Right hindlimb (tissue), 1 donor: ENCODE results near the gene AHI1.

Experiments used
- DNase-seq: peaks from one replicate; pipeline ENCODE4 v3.0.0-alpha.2; 2018

Gene AHI1

GRCh38 chr6:135323202-135323668 is 174.3 kb downstream of the AHI1 start:
- DNase-seq = no peak

GRCh38 chr6:135322427-135323201 is 174.9 kb downstream of the AHI1 start:
- DNase-seq = no peak

GRCh38 chr6:135320721-135321621 is 176.6 kb downstream of the AHI1 start:
- no peak for DNase-seq

GRCh38 chr6:135319819-135320218 is 177.7 kb downstream of the AHI1 start:
- no peak for DNase-seq

GRCh38 chr6:135318738-135319469 is 178.6 kb downstream of the AHI1 start:
- DNase-seq = no peak

- DNase-seq = no peak
These were observed 183.0 kb downstream of the AHI1 start for GRCh38 chr6:135314543-135314942.

GRCh38 chr6:135311446-135312200 is 185.9 kb downstream of the AHI1 start:
- no peak for DNase-seq

GRCh38 chr6:135310291-135310690 is 187.2 kb downstream of the AHI1 start:
- no peak for DNase-seq

- DNase-seq = no peak
These were observed 190.7 kb downstream of the AHI1 start for GRCh38 chr6:135306740-135307420.

GRCh38 chr6:135306166-135306565 is 191.4 kb downstream of the AHI1 start:
- DNase-seq = no peak

GRCh38 chr6:135305684-135306083 is 191.9 kb downstream of the AHI1 start:
- DNase-seq = no peak

- DNase-seq = no peak
These were observed 192.7 kb downstream of the AHI1 start for GRCh38 chr6:135304883-135305282.

- DNase-seq = no peak
These were observed 196.2 kb downstream of the AHI1 start for GRCh38 chr6:135301304-135301703.

GRCh38 chr6:135300576-135300975 is 197.0 kb downstream of the AHI1 start:
- DNase-seq = no peak

GRCh38 chr6:135299256-135299655 is 198.3 kb downstream of the AHI1 start:
- DNase-seq = no peak

- no peak for DNase-seq
These were observed 199.1 kb downstream of the AHI1 start for GRCh38 chr6:135298455-135298854.

- DNase-seq = no peak
These were observed 200.8 kb downstream of the AHI1 start for GRCh38 chr6:135296715-135297114.

- no peak for DNase-seq
These were observed 202.5 kb downstream of the AHI1 start for GRCh38 chr6:135295085-135295484.

GRCh38 chr6:135291288-135292076 is 206.1 kb downstream of the AHI1 start:
- no peak for DNase-seq

GRCh38 chr6:135289816-135290215 is 207.7 kb downstream of the AHI1 start:
- no peak for DNase-seq

GRCh38 chr6:135286962-135287538 is 210.5 kb downstream of the AHI1 start:
- DNase-seq = no peak
